HCT116 (cell line): Measurements from ENCODE around the gene UBE2F.

ENCODE experiments used
- CTCF ChIP-seq, 3 experiments: fragments of 200-600 bp in 1 of 3; sonication (generic) in 1 of 3; IDR thresholded peaks in 2 of 3; conservative IDR thresholded peaks in 1 of 3; 2 replicates each; pipeline ENCODE4 v1.5.1; 2012 to 2017; ENCODE audit warnings: low read depth in 2 of 3, low read length in 2 of 3, antibody characterized with exemption in 1 of 3, borderline replicate concordance in 1 of 3, control low read depth in 1 of 3, mild to moderate bottlenecking in 1 of 3, mixed read lengths in 1 of 3, mixed run types in 1 of 3, moderate library complexity in 1 of 3; ENCODE audit not compliant: insufficient read depth in 1 of 3
- EGR1 ChIP-seq: IDR thresholded peaks from 2 replicates; pipeline ENCODE4 v1.6.1; 2012; ENCODE audit warnings: low read depth
- MAX ChIP-seq: IDR thresholded peaks from 2 replicates; pipeline ENCODE4 v1.6.1; 2012
- POLR2A ChIP-seq: IDR thresholded peaks from 2 replicates; pipeline ENCODE4 v1.7.0; 2011; ENCODE audit warnings: borderline replicate concordance; ENCODE audit not compliant: insufficient read depth, insufficient read length; ENCODE audit errors: extremely low read depth
- SP1 ChIP-seq: IDR thresholded peaks from 2 replicates; pipeline ENCODE4 v1.6.1; 2012; ENCODE audit warnings: low read depth
- SRF ChIP-seq: IDR thresholded peaks from 2 replicates; pipeline ENCODE4 v1.6.1; 2012; ENCODE audit warnings: low read depth
- YY1 ChIP-seq: IDR thresholded peaks from 2 replicates; pipeline ENCODE4 v1.6.1; 2011; ENCODE audit warnings: low read length, low read depth, moderate library complexity, mild to moderate bottlenecking; ENCODE audit not compliant: insufficient replicate concordance; ENCODE audit errors: extremely low read depth

GRCh38 chr2:238040918-238041317 is 74.1 kb downstream of the UBE2F start:
- no peak for TF ChIP-seq POLR2A
- no peak for TF ChIP-seq CTCF (IDR thresholded peaks at IDR 0.05 in 2 of 3, conservative IDR thresholded peaks at IDR 0.05 in 1 of 3; ENCODE audit: borderline replicate concordance in 1 of 3, insufficient read depth in 1 of 3, low read depth in 2 of 3, low read length in 2 of 3)
- no peak for TF ChIP-seq MAX
- no peak for TF ChIP-seq SP1
- no peak for TF ChIP-seq SRF
- TF ChIP-seq YY1: no peak
- TF ChIP-seq EGR1: no peak
